Activated CD4-positive, alpha-beta T cell treated with anti-CD3 and anti-CD28 coated beads for 1 hour (primary cell): ENCODE measurements around the gene FLT3LG.

Experiments
- DNase-seq: peaks from one replicate; pipeline ENCODE4 v3.0.0-alpha.2; 2020

The FLT3LG gene, protein sequence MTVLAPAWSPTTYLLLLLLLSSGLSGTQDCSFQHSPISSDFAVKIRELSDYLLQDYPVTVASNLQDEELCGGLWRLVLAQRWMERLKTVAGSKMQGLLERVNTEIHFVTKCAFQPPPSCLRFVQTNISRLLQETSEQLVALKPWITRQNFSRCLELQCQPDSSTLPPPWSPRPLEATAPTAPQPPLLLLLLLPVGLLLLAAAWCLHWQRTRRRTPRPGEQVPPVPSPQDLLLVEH

DNA sequence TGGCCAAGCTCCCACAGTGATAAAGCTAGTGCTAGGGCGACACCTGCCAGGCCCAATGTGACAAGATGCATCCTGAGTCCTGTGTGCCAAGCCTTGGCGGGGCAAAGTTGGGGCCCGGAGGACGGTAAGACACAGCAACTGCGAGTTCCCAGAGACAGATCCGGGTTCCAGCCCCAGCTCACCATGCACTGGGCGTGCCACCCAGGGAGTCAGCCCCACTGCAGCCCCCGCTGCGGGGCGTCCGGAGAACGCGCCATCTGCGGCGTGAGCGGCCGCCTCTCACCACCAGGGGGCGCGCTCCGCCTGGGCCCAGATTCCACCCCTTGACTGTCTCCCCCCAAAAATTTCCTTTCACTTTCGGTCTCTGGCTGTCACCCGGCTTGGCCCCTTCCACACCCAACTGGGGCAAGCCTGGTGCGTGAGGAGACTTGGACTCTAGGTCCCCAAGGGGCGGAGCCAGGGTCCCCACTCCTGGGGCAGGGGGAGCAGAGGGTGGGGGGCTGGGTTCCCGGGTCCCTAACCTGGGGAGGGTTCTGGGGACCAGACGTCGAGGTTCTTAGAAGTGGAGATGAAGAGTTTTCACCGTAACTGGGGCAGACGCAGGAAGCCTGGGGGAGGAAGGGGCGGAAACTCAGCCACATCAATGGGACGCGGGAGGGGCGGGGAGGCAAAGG, at the start of gene FLT3LG:
Gene FLT3LG (plus strand): TSS at position 348 of the 674 bp plus-strand sequence. CDS start 425 bp downstream, outside the sequence.
- DNase-seq: peak; percentile 84

DNA sequence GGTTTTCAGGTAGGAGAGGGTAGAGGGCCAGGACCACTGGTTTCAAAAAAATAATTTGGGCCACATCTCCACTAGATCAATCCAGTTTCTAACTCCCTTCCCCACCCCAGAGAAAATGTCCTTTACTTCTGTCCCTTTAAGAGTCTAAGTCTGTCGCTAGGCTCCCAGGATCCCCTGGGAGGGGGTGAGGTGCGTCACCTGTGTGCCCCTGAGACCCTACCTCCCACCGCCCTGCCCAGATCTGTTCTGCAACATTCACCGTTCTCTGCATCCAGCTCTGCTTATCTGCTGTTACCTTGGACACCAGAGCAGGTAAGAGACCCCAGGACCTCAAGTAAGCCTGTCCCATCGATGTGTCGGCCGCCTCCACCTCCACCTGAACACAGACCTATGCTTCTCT, 48.8 kb upstream of the FLT3LG start, which contains the start of gene GFY:
Gene GFY (plus strand): TSS at position 211 of the 400 bp plus-strand sequence. CDS start 1,043 bp downstream, outside the sequence.
- no peak for DNase-seq

DNA sequence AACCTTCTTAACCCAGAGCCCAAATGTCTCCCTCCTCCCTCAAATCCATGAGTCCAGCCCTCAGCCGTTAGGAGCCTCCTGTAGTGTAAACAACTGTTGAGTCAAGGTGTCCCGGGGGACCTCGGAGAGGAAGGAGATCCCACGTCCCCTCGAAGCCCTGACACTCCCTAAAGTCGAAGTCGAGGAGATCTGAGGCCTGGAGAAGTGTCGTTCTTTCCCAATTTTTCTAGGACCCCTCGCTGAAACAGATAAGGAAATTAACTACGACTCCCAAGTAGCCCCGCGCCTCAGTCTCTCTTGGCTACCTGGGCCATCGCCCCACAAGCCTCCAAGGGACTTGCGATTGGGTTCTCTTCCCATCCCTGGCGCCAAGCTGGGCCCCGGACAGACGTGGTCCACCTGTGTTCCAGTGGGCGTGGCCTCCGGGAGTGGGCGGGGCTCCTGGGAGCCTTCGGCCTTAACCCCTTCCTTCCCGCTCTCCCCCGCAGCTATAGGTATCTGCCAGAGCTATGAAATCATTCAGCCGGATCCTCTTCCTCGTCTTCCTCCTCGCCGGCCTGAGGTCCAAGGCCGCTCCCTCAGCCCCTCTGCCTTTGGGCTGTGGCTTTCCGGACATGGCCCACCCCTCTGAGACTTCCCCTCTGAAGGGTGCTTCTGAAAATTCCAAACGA, 48.0 kb upstream of the FLT3LG start:
- no peak for DNase-seq

DNA sequence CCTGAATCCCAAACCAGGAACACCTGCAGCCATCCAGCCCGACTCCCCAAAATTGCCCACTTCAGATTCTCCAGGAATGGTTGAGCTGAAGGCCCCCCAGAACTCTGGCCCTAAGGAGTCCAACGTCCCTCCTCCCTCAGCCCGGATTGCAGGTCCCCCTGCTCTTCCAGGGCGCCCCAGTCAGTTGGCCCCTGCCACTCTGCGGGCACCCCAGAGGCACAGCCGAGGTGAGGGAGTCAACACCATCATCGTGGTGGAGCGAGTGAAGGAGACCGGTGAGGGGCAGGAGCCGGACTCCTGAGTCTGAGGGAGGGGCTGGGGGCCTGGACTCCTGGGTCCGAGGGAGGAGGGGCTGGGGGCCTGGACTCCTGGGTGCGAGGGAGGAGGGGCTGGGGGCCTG, 46.7 kb upstream of the FLT3LG start:
- no peak for DNase-seq

DNA sequence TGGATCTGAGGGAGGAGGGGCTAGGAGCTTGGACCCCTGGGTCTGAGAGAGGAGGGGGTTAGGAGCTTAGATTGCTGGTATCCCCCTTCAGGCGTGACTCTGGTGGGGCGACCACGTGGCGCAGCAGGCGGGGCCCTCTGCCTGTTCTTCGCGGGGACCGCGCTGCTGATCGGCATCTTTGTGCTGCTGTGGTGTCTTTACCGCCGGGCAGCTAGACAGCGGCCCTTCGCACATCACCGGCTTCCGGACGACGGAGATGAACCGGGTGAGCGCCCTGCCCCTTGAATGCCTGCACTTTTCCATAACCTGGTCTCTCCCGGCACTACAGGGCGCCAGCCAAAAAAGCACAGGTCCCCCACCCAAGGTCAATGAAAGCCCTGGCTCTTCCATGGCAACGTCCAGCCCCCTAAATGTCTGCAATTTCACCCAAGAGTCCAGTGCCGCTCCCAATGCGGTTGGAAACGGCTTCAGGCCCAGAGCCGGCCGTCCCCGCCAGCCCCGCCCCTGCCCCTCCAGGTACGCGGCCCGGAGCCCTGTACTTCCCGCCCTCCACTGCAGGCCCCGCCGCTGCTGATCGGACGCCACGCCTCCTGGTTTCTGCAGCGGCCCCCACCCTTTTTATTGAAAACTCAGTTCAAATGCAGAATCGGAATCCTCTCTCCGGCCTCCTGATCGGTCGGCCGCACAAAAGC, 46.0 kb upstream of the FLT3LG start:
- no peak for DNase-seq

DNA sequence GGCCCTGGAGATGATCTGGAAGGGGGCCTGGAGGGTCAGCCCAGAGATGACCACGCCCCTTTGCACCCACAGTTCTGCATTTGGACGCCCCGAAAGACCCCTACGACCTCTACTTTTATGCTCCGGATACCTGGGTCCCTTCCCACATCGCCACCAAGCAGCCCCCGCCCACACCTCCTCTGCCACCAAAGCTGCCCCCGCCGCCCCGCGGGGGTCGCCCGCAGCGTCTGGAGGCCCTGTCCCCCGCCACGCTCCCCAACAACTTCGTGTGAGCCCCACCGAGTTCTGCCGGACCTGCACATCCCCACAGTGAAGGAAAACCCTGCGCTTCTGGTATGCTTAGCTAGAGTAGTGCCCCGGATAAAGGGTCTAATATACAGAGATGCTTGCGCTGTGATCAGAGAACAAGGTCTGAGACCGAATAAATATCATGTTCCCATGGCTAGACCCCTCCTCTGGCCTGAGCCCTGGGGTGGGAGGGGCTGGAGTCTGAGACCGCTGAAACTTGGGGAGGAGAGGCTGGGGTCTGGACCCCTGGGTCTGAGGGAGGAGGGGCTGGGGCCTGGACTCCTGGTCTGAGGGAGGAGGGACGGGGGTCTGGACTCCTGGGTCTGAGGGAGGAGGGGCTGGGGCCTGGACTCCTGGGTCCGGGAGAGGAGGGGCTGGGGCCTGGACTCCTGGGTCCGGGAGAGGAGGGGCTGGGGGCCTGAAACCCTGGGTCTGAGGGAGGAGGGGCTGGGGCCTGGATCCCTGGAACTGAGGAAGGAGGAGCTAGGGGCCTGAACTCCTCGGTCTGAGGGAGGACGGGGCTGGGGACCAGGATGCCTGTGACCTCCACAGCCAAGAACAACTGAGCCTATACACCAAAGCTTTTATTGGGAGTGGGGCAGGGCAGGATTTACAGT, 45.2 kb upstream of the FLT3LG start:
- DNase-seq: no peak

DNA sequence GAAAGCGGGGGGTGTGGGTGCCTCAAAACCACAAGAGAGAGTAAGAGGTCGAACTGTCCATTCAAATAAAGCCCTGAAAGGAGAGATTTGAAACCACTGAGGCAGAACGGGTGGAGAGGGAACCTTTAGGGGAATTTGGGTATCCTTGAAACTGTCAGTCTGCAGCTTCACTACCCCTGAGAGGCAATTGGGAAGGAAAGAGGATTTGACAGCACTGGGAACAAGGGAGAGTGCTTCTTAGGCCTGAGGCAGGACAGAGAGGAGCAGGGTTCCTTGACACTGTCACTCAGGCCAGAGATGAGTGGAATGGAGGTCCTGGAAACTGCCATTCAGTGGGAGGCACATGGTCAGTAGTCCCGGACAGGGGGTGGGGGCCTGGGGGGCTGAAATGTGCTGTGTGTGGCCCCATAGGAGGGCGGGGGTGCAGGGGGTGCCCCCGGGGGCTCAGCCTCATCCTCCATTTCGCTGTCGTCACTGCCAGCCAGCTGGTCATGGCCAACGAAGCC, 43.8 kb upstream of the FLT3LG start:
- no peak for DNase-seq

DNA sequence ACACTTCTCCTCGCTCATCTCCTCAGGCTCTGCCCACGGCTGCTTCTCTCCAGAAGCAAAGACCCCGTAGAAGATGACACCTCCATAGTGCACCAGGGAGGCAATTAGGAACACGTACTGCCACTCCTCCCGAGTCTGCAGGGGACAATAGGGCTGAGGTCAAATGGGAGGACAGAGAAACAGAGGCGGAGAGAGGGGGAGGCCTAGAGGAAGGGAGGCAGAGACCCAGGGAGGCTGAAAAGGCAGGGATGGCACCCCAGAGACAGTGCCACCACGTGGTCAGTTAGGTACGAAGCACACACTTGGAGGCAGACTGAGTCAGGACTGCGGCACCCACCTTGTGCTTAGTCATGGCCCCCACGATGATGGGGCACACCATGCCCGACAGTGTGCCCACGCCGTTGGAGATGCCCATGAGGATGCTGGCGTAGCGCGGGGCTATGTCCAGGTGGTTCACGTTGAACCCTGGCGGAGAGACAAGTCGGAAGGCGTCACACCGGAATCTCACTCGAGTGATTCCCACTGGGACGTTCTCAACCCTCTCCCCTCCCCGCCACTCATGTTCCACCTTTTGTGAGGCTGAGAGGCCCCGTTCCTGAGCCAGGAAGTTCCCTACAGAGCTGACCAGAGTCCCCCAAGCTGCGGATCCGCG, 43.2 kb upstream of the FLT3LG start:
- no peak for DNase-seq

DNA sequence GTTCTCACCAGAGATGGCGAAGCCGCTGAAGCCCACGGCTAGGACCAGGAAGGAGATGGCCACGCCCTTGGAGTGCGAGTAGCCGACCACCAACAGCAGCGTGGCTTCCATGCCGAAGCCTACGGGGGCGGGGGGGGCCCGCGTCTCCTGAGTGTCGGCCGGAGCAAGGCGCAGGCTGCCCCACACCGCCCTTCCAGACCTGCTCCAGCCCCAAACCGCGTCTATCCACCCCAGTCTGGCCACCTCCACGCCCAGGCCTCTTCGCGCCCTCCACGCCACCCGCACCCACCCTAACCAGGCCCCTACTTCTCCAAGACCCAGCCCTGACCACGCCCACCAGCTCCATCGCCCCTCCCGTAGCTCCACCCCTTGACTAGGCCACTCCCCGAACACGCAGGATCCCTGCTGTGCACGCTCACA, 42.7 kb upstream of the FLT3LG start:
- no peak for DNase-seq

DNA sequence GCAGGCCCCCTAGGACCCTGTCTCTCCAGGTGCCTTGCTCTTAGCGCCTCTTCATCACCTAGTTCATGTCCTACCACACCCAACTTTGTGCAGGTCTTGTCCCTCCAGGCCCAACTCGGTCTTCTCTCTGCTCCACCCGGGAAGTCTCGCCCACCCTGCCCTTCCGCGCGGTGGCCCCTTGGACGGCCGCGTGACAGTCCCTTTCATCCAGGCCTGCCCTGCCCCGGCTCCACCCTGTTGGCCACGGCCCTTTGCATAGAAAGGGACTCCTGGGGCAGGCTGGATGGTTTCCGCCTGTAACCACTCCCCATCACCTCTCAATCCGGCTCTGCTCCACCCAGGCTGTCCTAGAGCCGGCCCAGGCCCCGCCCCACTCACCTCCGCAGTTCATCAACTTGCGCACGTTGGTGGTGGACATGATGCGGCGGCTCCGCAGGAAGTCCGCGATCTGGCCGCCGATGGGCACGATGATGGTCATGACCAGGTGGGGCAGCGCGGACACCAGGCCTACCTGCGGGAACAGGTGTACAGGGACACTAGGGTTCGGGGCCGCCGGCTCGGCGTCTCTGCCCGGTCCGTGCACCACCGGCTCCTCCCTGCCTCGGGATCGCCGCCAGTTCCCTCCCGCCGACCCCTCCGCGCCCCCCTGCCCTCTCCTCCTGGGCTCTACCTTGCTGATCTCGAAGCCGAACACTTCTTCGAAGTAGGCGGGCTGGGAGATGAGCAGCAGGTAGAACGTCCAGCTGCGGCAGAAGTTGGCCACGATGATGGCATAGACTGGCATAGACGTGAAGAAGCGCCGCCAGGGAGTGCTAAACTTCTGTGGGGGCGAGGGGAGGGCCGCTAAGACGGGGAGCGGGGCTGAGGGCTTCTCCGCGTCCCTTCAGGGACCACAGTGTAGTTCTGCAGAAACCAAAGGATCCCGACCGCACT, 41.6 kb upstream of the FLT3LG start:
- no peak for DNase-seq

DNA sequence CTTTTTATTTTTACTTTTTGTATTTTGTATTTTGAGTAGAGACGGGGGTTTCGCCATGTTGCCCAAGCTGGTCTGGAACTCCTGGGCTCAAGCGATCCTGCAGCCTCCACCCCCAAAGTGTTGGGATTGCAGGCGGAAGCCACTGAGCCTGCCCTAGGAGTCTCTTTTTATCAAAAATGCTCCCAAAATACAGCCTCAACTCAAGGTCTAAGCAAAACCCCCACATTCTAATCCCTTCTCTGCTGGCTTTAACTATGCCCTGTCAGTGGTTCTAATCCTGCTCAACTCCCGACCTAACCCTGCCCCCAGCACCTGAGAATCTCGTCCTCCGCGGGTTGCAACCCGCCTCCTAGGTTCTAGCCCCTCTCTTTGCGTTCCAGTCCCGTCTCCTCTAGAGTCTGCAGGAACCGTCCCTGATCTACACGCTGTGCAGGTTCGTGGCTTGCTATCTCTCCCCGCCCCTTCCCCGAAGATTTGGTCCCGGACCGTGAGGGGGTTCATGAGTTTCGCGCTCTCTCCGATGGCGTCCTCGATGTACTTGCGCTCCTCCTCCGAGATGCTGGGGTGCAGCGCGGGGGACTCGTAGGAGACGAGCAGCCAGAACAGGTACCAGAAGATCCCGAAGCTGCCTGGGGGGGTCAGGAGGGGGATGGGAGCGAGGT, 40.6 kb upstream of the FLT3LG start:
- DNase-seq: no peak

DNA sequence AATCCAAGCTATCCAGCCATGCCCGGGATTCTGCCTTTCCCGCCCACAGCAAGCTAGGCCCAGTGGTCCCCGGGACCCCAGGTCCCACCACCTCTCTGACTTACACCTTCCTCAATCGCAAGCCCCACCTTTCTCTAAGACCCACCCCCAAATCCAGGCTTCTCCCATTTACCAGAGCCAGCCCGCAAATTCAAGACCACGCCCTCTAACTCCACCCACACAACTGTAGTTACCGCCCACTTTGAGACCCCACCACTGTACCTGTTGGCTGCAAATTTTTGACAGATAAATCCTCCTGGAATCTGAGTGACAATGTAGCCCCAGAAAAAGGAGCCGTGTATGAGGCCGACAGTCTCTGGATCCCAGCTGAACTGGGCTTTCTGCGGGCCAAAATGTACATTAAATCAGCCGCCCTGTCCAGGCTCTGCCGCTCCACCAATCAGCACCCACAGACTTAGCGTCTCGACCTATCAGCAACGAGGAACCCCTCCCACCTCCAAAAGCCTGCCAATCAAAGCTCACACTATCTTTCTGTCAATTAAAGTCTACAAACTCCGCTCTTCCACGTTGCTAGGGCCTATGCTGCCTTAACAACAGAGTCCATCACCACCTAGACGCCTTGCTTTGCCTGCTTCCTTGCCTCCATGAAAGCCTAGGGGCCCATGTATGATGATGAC, 39.0 kb upstream of the FLT3LG start:
- no peak for DNase-seq

DNA sequence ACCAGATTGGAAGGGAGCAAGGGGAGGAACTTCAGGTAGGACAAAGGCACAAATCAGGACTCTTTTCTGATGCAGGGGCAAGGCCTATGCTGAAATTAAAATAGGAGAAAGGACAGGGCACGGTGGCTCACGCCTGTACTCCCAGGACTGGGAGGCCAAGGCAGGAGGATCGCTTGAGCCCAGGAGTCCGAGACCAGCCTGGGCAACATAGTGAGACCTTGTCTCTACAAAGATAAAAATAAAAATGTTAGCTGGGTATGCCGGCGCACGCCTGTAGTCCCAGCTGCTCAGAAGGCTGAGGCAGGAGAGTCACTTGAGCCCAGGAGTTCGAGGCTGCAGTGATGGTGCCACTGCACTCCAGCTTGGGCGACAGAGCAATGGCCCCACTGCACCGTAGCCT, 38.3 kb upstream of the FLT3LG start:
- no peak for DNase-seq

DNA sequence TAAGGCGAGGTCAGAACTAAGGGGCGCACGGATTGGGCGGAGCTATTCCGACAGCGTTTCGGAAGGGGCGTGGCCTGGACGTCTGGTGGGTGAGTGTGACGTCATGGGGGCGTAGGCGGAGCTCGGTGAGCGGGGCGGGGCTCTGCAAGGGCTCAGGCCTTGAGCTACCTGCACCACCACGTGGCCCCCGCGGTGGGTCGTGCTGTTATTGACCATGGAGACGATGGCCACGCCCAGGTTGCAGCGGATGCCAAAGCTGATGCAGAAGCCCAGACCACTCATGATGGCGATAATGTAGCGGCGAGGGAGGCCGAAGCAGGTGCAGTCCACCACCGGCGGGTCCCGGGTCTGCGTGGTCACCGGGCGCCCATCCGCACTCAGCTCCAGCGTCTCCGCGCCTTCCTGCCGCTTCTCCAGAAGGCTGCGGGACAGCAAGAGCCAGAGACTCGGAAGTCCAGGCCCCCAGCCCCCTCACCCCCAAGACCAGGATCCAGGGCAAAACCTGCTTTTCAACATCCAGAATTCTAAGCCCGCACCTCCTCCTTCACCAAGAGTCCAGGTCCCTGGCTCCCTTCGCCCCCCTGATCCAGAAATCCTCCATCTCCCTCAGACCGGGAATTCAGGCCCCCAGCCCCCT, 37.5 kb upstream of the FLT3LG start:
- DNase-seq: no peak

DNA sequence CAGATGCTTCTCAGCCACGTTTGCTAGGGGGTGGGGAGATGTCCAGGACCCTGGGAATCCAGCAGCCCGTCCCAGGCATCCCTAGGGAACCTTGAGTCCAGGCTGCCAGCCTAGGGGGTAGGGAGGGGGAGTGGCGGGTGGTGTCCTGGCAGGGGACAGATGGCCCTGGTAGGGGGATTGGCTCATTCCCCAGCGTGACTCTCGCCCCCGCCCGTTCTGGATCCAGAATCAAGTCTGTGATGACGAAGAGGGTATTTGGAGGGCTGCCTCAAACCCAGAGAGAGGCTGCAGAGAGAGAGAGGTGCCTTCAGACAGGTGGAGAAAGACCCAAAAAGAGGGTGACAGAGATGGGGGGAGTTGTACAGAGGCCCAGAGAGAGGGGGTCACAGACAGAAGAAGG, 36.8 kb upstream of the FLT3LG start:
- no peak for DNase-seq

DNA sequence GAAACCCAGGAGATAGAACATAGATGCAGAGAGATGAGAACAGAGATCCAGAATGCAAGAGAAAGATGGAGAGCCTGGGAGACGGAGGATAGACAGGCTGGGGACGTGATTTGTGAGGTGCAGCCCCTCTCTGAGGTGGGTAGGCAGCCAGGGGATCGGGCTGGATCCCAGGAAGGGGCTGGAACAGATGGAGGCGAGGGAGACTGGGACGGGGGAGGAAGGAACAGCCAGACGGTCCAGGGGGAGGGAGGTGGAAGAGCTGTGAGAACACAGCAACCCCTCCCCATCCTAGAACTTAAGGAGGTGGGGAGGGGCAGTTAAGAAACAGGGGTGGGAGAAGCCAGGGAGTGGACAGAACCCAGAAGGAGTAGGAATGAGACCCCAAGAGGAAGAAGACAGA, 35.8 kb upstream of the FLT3LG start:
- DNase-seq: no peak

DNA sequence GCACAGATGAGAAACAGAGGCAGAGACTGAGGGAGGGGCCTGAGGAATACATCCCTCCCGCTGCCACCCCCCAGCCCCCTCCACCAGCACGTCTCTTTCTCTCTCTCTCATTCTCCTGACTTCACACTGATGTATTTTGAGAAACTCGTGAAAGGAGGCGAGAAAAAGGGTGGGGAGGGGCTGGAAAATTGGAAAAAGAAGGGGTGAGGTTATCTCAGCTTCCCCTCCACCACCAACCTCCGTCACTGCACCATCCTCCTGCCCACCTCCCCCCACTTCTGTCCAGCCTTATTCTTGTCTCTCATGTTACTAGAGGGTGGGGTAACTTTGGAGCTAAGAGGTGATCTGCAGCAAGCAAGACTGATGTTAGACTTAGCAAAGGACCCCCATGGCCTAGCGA, 34.2 kb upstream of the FLT3LG start:
- DNase-seq: no peak

DNA sequence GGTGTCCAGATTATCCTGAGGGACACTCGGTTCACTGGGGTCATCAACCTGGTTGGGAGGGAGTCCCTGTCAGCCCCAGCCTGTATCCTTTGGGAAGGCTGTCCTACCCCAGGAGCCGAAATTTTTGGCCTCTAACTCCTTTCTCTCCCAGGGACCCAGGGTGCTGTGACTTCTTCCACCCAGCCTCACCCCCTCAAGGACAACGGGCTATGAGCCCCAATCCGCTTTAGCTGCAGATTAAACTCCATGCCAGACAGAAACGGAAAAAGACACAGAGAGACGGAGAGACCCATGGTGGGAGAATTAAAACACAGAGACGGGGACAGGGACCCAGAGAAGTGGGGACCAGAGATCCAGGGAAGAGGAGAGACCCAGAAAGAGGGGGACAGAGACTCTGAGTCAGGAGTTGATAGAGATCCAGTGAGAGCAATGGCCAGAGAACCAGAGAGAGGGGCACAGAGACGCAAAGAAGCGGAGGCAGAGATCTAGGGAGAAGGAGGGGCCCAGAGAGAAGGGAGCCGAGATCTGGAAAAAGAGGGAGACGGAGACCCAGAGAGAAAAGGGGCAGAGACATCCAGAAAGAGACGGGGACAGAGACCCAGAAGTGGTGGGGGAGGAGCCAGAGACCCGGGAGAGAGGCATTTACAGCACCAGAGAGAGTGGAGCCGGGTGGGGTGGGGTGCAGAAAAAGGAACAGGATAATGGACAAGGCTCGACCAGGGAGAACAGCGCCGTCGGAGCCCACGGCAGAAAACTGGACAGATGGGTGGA, 33.4 kb upstream of the FLT3LG start:
- no peak for DNase-seq
